HG03097 (cell line): Measurements from ENCODE around the gene HERPUD2.
"Not testable (repeated sequence)": the region's sequence is repeated elsewhere in the genome, so short reads cannot be mapped to it uniquely, and the experiment has no call there.

Experiments used
- ATAC-seq: cut with Tn5 transposase; IDR thresholded peaks from one replicate; pipeline ENCODE4 v1.9.1; 2021; ENCODE audit not compliant: unreplicated experiment, low FRiP score

HERPUD2 gene

DNA sequence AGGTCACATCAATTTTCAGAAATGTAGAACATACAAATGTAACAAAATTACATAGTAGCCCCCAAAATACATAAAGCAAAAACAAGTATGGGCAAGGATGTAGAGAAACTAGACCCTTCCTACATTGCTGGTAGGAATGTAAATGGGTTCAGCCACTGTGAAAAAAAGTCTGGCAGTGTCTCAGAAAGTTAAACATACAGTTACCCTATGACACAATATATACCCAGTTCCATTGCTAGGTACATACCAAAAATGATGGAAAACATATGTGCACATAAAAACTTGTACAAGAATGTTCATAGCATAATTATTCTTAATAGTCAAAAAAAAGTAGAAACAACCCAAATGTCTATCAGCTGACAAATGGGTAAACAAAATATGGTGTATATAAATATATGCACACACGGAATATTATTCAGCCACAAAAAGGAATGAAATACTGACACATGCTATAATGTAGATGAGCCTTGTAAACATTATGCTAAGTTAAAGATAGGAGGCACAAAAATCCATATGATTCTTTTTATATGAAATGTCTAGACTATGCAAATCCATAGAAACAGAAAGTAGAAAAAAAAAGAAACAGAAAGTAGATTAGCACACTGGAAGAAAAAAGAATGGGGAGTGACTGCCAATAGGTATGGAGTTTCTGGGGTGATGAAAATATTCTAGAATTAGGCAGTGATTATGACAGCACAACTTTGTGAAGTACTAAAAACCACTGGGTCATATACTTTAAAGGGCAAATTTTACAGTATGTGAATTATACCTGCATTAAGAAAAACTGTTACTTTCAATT, 13.5 kb downstream of the HERPUD2 start:
- ATAC-seq, result peak; percentile 85

GRCh38 chr7:35680403-35681013, 14.4 kb downstream of the HERPUD2 start:
- ATAC-seq, result no peak

DNA sequence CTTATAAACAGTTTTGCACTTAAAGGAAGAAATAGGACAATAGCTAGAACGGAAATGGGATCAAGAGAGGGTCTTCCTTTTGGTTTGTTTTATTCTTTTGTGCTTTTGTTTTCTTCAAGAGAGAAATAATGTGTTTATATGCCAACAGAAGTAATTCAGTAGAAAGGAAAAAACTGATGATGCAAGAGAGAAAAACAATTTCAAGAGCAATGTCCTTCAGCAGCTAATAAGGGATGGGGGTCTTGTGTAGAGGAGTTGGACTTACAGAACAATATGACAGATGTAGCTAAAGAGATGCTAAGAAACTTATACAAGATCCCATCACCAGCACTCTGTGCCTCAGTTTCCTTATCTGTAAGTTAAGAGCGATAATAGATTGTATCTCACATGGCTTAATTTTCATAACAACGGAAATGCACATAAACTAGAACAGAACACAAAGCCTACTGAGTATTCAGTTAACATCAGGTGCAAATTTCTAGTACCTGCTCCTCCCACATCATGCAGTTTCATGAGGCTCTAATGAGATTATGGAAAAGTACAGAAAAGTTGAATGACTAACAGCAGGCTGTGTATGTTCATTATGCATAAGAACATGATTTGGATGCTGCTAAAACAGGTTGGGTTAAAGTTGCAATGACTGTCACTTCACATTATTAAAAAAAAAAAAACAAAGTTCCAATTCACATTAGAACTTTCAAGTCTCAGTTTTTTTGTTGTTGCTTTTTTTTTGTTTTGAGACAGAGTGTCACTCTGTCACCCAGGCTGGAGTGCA, 17.2 kb downstream of the HERPUD2 start:
- no peak for ATAC-seq

DNA sequence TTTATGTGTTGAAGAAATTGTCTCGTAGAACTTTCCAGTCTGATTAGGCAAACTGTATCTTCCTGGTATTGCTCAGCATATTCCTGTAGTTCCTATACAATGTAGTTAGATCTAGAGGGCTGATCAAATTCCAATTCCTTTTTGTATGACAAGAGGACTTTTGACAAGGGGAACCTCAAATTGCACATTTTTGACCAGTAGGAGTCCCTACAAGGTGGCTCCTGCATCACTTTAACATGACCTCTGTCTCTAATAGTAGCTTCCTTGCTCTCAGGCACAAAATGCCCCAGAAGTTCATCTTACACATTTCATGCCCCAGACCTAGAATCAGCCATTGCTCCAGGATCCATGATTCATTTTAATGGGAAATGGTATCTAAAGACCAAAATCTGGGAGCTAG, 18.7 kb downstream of the HERPUD2 start:
- ATAC-seq, result no peak

GRCh38 chr7:35670856-35671569, 23.9 kb downstream of the HERPUD2 start:
- ATAC-seq, result no peak

- not testable (repeated sequence) for ATAC-seq
Observed at GRCh38 chr7:35660411-35660810, 34.5 kb downstream of the HERPUD2 start.

DNA sequence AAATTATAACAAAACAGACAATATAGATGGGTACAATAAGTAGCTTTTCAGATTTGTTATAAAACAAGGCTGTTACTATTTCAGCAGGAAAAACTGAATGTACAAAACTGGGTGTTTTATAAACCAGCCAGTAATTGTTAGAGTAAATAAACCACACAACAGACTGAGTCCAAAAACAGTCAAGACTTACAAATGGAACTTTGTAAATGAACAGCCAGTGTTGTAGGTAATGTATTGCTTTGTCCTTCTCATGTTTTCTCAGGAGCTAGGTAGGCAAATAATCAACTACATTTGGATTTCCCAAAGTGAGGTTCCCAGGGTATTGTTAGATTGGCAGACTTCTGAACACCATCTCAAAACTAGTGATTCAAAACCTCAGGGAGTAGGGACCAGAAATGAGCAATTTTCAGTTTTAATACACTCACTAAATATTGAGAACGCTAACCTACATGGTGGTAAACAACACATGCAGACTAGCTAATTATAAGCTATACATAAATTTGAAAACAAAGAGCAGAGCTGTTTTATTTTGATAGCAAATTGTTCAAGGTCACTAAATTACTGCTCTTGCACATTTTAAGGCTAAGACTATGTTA, 36.2 kb downstream of the HERPUD2 start:
- ATAC-seq, result peak; percentile 90

DNA sequence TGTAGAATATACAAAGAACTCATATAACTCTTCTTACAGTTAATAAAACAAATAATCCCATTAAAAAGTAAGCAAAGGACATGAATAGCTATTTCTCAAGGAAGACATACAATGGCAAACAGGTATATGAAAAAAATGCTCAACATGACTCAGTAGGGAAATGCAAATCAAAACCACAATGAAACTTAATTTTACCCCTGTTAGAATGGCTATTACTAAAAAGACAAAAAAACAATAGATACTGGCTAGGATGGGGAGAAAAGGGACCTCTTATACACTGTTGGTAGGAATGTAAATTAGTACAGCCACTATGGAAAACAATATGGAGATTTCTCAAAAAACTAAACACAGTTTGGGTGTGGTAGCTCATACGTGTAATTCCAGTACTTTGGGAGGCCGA, 37.8 kb downstream of the HERPUD2 start:
- no peak for ATAC-seq

DNA sequence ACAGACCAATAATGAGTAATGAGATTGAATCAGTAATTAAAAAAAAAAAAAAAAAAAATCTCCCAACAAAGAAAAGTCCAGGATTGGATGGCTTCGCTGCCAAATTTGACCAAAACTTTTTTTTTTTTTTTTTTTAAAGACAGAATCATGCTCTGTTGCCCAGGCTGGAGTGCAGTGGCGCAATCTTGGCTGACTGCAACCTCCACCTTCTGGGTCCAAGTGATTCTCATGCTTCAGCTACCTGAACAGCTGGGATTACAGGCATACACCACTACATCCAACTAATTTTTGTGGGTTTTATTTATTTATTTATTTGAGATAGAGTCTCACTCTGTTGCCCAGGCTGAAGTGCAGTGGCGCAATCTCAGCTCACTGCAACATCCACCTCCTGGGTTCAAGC, 40.4 kb downstream of the HERPUD2 start:
- not testable (repeated sequence) for ATAC-seq

DNA sequence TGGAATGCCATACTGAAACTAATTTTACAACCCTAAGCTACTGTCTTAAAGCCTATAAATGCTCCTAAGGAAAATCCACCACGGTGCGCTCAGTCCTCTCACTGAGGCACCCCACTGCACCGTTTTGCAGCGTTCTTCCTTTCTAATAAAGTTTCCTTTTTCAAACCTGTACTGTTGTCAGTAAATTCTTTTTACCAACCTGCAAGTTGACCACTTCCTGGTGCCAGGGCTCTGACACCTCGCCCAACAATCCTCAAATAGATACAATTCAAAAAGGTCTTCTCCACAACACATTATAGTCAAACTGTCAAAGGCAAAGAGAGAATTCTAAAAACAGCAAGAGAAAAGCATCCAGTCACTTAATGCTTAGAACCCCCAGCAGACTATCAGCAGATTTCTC, 42.8 kb downstream of the HERPUD2 start:
- no peak for ATAC-seq

GRCh38 chr7:35650751-35651150, 44.2 kb downstream of the HERPUD2 start:
- ATAC-seq, result no peak

DNA sequence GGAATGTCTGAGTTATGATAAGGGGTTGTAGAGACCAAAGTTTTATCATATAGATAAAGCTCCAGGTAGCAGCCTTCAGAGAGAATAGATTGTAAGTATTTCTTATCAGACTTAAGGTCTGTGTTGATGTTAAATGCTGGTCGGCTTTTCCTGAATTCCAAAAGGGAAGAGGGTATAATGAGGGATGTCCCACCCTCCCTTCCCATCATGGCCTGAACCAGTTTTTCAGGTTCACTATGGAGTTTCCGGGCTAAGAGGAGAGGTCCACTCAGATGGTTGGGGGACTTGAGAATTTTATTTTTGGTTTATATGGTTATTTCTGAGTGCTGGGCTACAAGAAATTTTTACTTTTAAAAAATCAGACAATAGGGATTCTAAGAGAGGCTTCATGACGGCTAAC, 45.2 kb downstream of the HERPUD2 start:
- ATAC-seq, result no peak

DNA sequence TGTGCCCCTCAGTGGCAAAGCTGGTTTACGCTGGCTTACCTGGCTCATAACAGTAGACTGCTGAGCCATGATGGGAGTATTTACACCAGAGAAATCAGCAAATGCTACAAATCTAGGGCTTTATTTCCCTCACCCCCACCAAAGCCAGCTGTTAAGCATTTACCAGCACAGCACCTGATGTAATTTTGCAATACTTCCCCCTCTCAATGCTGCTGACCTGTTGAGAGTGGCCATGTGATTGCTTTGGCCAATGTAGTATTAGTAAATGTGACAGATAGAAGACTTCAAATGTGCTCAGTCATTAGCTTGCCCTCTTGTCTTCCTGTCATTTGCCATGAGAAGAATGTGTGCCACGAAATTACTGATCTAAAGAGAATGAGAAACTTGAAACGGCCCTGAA, 46.6 kb downstream of the HERPUD2 start:
- ATAC-seq, result no peak

DNA sequence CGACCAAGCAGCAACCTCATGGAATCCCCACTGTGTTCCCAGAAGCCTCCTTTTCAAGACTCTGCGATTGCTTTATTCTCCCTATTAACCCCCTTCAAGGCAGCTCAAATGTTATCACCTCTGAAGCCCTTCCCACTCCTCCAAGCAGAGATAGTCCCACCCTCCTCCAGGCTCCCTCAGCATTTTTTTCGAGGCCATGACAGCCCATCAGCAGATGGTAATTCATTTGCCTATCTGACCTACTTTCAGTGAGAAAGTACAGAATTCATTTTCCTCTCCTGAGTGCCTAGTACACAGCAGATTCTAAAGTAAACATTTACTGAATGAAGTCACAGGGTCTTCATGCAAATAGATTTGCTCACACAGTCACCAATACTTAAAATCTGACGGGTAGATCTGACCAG, 47.8 kb downstream of the HERPUD2 start:
- peak; percentile 48 for ATAC-seq

GRCh38 chr7:35646289-35647023, 48.5 kb downstream of the HERPUD2 start:
- ATAC-seq, result no peak

- ATAC-seq, result no peak
Observed at GRCh38 chr7:35645691-35646090, 49.2 kb downstream of the HERPUD2 start.

- no peak for ATAC-seq
Observed at GRCh38 chr7:35630024-35630972, 64.6 kb downstream of the HERPUD2 start.

DNA sequence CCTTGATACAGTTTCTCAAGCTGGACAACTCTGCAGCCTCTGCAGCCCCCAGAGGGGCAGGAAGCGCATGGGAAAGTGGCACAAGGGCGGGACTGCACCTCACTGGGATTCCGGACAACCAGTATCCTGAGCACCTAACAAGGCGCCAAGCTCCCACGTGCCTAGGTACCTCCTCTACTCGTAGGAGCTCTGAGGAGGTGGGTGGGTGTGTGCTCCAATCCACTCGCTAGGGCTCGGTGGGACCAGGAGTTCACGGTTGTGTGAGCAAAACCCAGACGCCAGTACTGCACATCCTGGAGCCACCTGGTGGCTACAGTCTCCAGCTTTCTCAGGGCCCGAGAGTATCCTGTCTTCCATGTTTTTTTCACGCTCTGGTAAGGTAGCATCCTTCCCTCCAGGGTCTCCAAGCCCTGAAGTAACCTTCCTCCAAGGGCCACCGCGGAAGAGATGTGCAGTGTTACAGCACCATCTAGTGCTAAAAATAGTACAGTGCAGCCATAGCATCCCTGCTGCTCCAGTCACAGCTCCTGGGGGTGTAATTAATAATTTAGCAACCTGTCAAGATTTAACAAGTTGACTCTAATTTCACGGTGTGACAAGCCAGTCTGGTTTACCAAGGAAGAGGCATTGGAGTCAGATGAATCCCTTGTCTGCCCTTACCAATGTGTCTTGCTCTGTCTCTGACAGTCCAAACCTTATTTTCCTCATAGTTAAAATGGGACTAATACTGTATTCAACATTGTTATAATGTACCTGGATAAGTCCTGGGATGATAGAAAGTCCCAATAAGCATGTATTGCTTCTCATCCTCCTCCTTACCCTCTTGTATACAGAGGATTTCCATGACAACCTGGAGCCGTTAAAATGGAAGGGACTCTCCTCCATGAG, 70.4 kb downstream of the HERPUD2 start:
- ATAC-seq, result no peak
